SK-N-SH treated with all-trans-retinoic acid at 6 μM for 48 hours (cell line): ENCODE results near the gene GGN.

Source experiments
- TCF4 ChIP-seq: fragments of 250-450 bp; sonication (Bioruptor Pico); IDR thresholded peaks from 2 replicates; pipeline ENCODE4 v1.8.0; 2021; ENCODE audit warnings: mild to moderate bottlenecking, moderate library complexity, borderline replicate concordance
- TF ChIP-seq, protein P1 (sequence below): fragments of 250-450 bp; sonication (Bioruptor Pico); IDR thresholded peaks from 2 replicates; pipeline ENCODE4 v1.8.0; 2020; ENCODE audit warnings: mild to moderate bottlenecking, moderate library complexity, borderline replicate concordance

- no peak for TF ChIP-seq TCF4 (CRISPR knock-in tag)
- TF ChIP-seq, protein P1, sequence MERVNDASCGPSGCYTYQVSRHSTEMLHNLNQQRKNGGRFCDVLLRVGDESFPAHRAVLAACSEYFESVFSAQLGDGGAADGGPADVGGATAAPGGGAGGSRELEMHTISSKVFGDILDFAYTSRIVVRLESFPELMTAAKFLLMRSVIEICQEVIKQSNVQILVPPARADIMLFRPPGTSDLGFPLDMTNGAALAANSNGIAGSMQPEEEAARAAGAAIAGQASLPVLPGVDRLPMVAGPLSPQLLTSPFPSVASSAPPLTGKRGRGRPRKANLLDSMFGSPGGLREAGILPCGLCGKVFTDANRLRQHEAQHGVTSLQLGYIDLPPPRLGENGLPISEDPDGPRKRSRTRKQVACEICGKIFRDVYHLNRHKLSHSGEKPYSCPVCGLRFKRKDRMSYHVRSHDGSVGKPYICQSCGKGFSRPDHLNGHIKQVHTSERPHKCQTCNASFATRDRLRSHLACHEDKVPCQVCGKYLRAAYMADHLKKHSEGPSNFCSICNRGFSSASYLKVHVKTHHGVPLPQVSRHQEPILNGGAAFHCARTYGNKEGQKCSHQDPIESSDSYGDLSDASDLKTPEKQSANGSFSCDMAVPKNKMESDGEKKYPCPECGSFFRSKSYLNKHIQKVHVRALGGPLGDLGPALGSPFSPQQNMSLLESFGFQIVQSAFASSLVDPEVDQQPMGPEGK (CRISPR knock-in tag), result no peak
Measured at GRCh38 chr19:38429055-38429810, 41.4 kb upstream of the GGN start.
